GM18508 (cell line): ENCODE results near the gene CAMKMT.

Source experiments
- ATAC-seq: cut with Tn5 transposase; IDR thresholded peaks from one replicate; pipeline ENCODE4 v1.9.1; 2021; ENCODE audit warnings: moderate number of reproducible peaks; ENCODE audit not compliant: insufficient read depth, unreplicated experiment

CAMKMT gene

DNA sequence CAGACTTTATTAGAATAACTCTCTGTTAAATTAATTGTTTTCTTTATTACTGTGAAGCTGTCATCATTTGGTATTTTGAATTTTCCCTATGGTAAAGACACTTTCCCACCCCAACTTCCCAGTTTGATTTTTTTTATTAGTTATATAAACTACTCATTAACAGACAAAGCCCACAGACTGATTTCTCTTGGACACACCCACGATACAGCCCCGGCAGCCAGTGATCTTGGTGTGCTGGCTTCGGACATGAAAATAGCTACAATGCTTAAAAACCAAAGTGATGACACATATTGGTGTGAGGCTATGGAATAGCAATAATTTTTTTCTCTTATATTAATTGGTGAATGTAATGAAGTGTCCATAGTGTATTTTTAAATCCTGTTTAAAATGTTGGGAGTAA is 354.4 kb downstream of the CAMKMT start:
- ATAC-seq: no peak

DNA sequence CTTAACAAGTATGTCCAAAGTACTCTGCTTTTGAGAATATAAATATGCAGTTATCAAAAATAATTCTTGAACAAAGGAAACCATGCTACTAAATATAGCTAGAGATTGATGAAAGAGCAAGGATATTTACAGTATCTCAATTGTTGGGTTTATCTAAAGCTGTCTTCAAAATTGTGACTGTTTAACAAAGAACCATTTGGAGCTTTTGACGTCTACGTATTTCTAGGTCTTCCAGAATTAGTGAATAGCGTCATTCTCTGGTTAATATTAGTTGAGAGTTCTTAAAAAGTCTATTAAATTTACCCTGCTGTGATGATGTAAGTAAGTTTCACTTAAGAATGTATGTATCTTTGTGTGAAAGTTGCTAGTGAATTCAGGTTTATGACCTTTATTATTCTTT is 356.7 kb downstream of the CAMKMT start:
- ATAC-seq: no peak

DNA sequence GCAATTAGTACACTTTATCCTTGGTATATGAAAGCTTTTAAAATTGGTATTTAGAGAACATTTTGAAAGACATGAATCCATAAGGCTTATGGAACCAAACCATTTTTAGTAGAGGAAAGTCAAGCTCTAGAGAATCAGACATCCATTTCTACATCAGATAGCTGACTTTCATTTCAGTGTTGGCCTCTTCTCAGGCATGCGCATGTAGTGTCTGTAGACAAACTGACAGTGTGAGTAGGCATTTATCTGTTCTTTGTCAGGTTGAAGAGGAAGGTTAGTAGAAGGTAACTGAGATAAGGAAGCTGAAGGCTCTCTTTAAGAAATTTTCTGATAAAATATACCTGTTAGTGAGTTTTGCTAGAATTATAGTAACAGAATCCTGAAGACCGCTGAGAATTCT is 357.8 kb downstream of the CAMKMT start:
- no peak for ATAC-seq

DNA sequence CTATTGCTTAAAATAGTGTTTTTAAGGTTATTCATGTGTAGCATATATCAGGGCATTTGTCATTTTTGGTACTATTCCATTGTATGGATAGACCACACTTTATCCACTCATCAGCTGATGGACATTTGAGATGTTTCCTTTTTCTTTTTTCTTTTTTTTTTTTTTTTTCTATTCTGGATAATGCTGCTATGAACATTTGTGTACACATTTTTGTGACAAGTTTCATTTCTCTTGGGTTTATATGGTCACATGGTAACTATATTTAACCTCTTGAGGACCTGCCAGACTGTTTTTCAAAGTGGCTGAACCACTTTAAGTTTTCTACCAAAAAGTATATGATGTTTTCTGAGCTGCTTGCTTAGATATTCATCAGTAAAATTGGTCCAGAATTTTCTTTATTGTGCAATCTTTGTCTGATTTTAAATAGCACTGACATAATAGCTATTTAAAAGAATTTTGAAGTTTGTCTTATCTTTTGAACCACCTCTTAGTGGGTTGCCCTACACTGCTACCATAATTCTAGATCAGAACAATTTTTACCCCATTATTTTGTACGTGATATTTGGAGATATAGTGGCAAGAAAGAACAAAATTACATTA is 360.4 kb downstream of the CAMKMT start:
- no peak for ATAC-seq

DNA sequence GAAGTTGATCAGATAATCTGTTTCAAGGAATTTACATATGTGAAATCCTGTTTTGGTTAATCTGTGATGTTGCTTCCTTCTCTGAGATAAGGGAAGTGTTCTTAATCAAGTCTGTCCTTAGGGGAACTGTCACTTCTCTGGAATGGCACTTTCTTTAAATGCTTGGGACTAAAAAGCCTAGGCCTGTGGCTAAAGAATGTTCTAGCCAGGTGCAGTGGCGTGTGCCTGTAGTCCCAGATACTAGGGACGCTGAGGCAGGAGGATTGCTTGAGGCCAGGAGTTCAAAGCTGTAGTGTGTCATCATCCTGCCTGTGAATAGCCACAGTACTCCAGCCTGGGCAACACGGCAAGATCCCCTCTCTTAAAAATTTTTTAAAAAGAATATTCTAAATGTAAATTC is 362.2 kb downstream of the CAMKMT start:
- no peak for ATAC-seq

DNA sequence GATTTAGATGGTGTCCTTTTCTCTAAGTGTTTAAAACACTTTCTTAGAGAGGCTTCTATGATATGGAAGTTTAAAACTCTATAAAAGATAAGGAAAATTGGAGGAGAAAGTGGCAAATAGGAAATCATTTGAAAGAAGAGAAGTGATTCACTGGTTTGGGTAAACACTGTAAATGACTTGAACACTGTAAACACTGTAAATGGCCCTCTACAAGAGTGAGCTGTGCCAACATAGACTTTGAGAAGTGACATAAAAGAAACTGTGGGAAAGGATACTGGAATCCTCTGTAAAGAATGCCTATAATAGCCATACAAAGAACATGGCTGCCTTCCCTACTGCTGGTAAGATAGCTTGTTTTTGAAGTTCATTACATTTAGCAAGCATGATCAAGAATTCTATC is 368.8 kb downstream of the CAMKMT start:
- no peak for ATAC-seq

DNA sequence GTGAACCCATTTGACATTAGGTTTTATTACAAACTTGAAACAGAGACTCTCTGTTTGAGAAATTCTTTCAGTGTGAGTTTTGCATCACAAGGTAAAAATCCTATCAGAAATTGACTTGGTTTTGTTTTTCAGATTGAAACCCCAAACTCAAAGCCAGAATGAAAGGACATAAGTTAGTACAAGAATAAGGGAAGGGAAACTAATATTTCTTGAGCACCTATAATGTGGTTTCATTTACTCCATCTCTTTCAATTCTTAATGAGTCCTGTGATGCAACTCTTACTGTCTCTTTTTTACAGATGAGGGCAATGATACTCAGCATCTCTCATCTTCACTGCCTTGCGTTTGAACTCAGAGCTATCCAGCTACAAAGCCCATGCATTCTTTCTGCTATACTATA is 369.8 kb downstream of the CAMKMT start:
- peak; percentile 96 for ATAC-seq

DNA sequence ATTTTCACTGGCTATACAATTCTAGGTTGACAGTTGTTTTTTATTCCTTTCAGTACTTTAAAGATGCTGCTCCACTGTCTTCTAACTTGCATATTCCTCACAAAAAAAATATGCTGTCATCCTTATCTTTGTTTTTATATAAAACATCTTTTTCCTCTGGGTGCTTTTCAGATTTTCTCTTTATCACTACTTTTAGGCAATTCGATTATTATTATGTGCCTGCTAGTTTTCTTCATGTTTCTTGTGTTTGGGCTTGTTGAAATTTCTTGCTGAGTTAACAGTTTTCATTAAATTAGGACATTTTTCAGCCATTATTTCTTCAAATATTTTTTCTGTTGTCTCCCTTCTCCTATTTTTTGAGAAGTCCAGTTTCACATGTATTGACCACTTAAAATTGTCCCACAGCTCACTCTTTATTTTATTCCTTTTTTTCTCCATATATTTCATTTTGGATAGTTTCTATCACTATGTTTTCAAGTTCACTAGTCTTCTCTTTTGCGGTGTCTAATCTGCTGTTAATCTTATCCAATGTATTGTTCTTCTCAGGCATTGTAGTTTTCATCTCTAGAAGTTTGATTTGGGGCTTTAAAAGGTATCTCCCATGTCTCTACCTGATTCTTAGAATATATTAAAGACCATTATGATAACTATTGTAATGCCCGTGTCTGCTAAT is 374.7 kb downstream of the CAMKMT start:
- no peak for ATAC-seq

DNA sequence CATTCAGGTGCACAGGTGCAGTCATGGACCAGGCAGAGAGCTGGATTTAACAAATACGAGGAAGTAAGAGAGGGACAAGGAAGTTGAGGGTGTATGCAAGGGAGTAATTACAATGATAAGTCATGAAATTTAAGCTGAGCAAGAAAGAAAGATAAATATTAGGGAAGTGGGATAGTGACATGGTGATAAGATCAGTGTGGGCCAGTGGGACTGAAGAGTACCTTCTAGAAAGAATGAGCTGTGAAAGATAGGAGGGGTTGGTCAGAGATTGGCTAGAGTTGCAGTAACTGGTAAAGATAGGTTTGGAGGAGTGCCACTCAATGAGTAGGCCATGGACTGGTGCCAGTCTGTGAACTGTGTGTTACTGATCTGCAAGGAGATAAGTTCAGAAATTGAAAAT is 378.9 kb downstream of the CAMKMT start:
- no peak for ATAC-seq

DNA sequence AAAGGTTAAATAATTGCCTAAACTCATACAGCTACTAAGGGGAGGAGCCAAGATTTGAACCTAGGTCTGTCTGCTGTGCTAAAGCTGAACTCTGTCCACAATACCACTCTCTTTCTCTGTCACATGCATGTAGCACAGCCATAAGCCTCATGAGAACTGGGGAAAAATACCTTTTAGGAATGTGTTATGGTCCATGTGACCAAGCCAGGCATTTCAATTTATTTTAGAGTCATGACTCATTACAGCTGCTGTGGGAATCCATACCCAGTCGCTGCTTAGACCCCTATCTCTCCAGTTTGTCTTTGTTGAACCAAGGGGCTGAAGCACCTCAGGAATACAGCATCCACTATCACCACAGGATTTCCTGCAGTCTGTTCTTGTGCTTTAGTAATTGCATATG is 379.8 kb downstream of the CAMKMT start:
- ATAC-seq: no peak

DNA sequence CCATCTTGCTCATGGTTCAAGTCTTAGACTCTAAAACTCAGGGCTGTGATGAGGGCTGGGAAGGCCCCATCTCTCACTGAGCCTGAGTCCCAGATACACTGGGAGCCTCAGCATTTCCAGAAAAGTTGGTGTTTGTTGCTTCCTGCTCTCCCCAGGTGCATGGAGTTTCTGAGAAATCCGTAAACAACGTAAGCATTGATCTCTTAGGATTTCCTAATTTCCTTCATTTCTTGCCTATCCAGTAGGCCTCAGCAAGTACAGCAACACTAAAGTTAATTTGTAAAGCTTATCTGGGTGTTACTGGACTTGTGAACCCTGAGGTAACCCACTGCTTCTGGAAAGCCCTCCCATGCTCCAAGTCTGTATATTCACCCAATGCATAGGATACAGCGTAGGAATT is 380.3 kb downstream of the CAMKMT start:
- no peak for ATAC-seq

DNA sequence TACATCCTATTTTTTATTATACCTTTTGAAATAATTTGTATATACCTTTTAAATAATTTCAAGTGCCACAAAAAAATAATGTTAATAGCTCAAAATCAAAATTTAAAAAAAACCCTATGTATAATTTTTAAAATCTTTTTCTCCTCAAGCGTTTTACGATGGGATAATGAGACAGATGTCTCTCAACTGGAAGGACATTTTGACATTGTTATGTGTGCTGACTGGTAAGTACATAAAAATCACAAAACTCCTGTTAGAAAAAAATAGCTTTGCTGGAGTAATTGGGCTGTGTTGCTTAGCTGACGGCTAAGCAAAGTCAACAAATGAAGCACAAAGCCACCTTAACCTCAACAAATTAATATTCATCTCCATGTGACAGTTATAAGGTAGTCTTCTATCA is 381.7 kb downstream of the CAMKMT start:
- ATAC-seq: no peak

DNA sequence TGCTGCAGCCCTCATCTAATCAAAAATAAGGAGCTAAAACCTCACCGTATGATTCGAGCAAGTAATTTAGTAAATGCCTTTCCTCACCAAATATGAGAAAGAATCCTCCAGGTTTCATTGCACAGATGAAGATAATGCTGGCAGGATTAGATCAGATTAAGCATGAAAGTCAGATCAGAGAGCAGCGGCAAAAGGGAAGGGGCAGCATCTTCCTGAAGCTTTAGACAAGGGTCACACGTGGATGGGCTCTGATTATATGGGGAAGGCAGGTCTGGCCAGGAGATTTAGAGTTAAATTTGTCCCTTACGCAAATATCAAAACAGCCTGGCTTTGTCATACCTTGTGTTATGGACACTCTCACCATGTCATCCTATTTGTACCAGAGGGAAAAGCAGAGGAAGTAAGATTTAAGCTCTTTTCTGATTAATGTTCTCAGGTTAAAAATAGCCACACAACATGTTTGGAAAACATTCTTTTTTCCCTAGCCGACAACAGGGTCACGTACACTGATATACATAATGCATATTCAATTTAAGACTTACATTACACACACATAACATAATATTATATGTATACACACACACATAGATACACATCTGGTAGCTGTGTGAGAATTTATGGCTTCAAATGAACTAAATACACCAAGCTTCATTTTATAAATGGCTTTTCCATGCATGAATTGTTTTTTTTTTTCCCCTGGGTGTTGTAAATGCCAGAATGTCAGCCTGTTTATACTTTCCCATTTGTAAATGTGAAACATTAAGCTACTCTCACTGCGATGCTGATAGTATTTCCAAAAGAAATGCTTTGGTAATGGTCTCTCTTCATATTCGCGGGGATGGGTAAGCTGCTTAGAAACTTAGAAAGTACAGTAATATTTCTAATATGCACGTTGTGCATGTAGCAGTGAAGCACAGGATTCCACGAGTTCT is 383.5 kb downstream of the CAMKMT start:
- ATAC-seq: no peak

DNA sequence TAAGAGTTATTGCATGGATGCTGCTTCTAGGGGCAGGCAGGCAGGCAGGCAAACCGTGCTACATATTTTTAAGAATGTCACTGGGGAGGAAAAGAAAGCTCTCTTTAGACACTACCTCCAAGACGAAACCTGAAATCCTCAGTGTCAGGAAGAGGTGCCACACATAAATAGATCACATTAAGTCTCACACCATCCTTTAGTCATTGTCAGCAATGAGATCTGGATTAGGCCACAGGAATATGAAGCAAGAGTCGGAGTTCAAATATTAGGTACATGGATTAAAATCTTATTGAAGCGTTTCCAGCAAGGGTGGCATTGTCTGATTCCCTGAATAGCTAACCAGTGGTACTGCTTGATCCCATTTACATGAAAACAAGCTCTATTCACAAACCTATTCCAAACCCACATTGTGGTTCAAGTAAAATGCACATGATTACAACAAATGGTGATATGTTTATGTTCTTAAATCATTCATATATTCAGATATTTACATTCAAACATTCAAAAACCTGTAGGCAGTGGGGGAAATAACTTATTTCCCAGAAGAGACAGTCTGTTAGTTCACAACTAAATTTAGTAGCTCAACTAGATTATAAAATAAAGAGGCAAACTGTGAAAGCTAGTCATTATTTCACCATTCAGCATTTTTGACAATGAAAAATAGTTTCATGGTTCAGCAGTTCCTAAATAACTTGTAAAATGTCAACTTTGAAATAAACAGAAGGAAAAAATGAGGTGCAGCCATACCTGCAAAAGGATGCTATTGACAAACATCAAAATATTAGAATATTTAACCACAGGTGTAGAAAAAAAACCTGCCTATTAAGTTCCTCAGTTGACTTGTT is 384.4 kb downstream of the CAMKMT start:
- ATAC-seq: no peak

DNA sequence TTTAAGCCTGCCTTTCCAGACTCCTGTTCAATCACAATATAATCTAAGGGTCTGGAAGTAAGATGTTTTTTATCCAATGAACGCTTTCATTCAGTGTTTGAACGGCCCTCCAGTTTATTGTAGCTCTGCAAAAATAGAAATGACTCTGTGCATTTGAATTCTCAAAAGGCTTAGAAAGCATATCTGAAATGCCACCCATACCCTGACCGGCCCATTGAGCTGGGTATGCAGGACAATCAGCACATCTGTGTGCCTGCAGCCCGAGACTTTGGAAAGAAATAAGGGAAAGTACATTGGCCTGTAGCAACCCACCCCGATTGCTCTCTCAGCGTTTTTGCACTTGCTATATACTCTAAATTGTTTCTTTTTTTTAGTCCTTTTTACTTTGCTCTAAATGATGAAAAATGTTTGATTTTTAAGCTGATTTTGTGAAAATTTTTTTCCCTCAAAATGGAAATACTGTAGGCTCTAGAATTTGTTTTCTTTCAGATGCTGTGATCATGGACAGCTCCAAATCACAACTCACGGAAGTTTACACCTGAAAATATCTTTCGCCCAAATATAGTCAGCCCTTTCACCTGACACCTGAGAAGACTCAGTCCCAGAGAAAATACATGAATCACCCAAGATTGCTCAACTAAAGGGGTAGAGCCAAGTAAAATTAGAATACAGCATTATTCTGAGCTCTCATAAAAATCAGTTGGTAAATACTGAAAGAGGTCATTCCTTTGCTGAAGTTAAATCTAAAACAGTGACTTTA is 385.3 kb downstream of the CAMKMT start:
- ATAC-seq: no peak

DNA sequence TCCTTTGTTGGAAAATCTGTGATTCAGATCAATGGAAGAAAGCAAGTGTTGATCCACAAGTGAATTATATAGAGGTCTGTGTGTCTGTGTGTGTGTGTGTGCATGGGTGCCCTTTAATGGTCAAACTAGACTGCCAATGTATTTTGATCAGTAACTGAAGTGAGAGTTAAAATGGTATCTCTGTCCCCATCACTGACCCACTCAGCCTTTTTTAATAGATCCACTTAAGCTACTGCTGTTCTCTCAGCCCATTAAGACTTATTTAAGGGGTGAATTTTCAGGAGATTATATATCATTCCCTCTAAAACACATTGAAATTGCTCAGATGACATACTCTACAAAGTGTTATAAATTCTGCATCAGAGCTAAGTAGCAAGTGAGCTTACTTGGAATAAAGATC is 386.0 kb downstream of the CAMKMT start:
- no peak for ATAC-seq

DNA sequence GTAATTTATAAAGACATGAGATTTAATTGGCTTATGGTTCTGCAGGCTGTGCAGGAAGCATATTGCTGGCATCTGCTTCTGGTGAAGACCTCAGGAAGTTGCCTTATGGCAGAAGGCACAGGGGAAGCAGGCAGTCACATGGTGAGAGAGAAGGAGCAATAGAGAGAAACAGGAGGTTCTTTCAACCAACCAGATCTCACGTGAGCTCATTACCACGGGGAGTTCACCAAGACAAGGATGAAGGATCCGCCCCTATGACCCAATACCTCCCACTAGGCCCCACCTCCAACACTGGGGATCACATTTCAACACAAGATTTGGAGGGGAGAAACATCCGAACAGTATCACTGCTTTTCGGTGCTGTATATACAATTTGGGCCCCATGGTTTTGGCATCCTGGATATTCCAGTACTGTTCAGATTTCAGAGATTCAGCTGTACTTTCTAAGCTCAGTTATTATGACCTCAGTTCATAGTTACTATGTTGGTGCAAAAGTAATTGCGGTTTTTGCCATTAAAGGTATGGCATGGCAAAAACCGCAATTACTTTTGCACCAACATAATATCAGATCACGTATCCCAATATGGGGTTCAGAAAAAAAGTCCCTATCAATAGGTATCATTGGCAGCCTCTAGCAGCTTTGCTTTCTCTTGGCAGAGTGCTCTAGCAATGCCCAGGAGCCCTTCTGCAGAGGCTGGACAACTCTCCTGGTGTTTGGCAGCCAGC is 390.2 kb downstream of the CAMKMT start:
- no peak for ATAC-seq

DNA sequence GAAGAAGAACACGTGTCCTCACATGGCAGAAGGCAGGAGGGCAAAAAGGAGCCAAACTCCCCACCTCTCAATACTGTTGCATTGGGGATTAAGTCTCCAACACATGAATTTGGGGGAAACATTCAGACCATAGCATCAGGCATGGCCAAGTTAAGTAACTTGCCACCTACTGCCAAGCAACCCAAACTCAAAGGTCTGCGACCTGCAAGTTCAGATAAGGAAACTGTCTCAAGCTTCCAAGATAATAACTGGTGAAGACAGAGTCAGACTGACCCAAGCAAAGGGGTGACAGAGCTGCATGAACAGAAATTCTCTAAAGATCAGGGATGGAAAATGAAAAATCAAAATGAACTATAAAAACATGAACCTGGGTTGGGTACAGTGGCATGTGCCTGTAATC is 391.0 kb downstream of the CAMKMT start:
- no peak for ATAC-seq
